Heart right ventricle (tissue), 16 donors: ENCODE results near the gene RAB11FIP2. TPM values are rescaled to one million over a fixed set of nuclear protein-coding genes. Genes with fewer than 3 reads are reported as not detected.

Experiments used
- ATAC-seq, 8 donors: fragments of 200-7000 bp; cut with Tn5 transposase; one replicate each; pipeline ENCODE4 v1.9.1; 2020; ENCODE audit warnings: mild to moderate bottlenecking in 8 of 8, moderate library complexity in 8 of 8, moderate number of reproducible peaks in 1 of 8
- DNase-seq, 2 donors: peaks; one replicate each; pipeline ENCODE4 v3.0.0-alpha.2; 2020
- H3K27ac ChIP-seq, 10 donors: fragments of 200-600 bp; sonication (generic) in 2 of 10; one replicate each; pipeline versions ENCODE4 v1.5.0 to v1.8.0; 2020 to 2022; ENCODE audit warnings: mild to moderate bottlenecking in 3 of 10
- H3K27me3 ChIP-seq, 7 donors: fragments of 200-600 bp; one replicate each; pipeline ENCODE4 v1.8.0; 2021 to 2022; ENCODE audit warnings: mild to moderate bottlenecking in 2 of 7
- H3K36me3 ChIP-seq, 9 donors: fragments of 200-600 bp; sonication (generic) in 1 of 9; one replicate each; pipeline versions ENCODE4 v1.5.0 to v1.8.0; 2020 to 2022; ENCODE audit warnings: mild to moderate bottlenecking in 2 of 9
- H3K4me1 ChIP-seq, 9 donors: fragments of 200-600 bp; sonication (generic) in 1 of 9; one replicate each; pipeline versions ENCODE4 v1.5.0 to v1.8.0; 2020 to 2022; ENCODE audit warnings: mild to moderate bottlenecking in 4 of 9
- H3K4me3 ChIP-seq, 10 donors: fragments of 200-600 bp; sonication (generic) in 2 of 10; one replicate each; pipeline versions ENCODE4 v1.5.0 to v1.8.0; 2020 to 2022; ENCODE audit warnings: mild to moderate bottlenecking in 7 of 10, moderate library complexity in 2 of 10
- H3K9me3 ChIP-seq, 11 donors: fragments of 200-600 bp in 10 of 11; sonication (generic) in 2 of 11; one replicate each; pipeline versions ENCODE4 v1.5.0 to v1.8.0; 2013 to 2022; ENCODE audit warnings: mild to moderate bottlenecking in 2 of 11, control low read depth in 1 of 11, moderate library complexity in 1 of 11
- CTCF ChIP-seq, 9 donors: fragments of 200-600 bp; sonication (generic) in 2 of 9; IDR thresholded peaks; one replicate each; pipeline versions ENCODE4 v1.5.0 to v1.8.0; 2021 to 2022; ENCODE audit warnings: antibody characterized with exemption in 9 of 9, mild to moderate bottlenecking in 5 of 9, moderate library complexity in 1 of 9
- WGBS, 2 donors: extraction: QIAGEN DNeasy Blood & Tissue Kit; methylation state at CpG; one replicate each; pipeline ENCODE4 v1.1.7; 2013; ENCODE audit warnings: inconsistent platforms in 1 of 2; 5-methylcytosine and 5-hydroxymethylcytosine counted together
- intact Hi-C, 10 donors: fragments of 100-400 bp; cut with DNase I; formaldehyde crosslinking; loops; one replicate each; pipeline versions ENCODE4 v1.11.1 to v1.14.2; 2022
- polyA plus RNA-seq, 2 donors: library from polyadenylated mRNA; stranded (reverse); fragments of 200-250 nt; gene quantifications; one replicate each; pipeline ENCODE4 v1.2.3, GENCODE V29; 2013
- total RNA-seq, 10 donors: library from RNA; stranded (reverse); fragmentation: NEBNext Ultra II Directional in 3 of 10; extraction: Animal tissue kit (Norgen Biotek cat#: 25700) in 3 of 10; gene quantifications; one replicate each; pipeline versions ENCODE4 v1.2.1 to v1.2.4, GENCODE V29; 2021 to 2023
- donor health status: Arrhythmogenic right ventricular cardiomyopathy.
- donor health status: ischemic (EF 13 %, LVEDD 7.1; RV severe dilation, severe dysfunction).
- donor health status: healthy with polysubstance abuse.
- donor health status: DM: no; HTN: yes; CAD: no.
- donor health status: DM: no; HTN: no; CAD: no.
- donor health status: ischemic (EF 25% LVEDD 6.9; RV normal size, moderate dysfunction).
- donor health status: ischemic (EF 25% LVEDD 5.7; RV mildly dilated, moderate dysfunction).
- donor health status: healthy.
- donor health status: DM: yes; HTN: yes; CAD: no.
- donor health status: Ischemic cardiomyopathy.
- donor health status: ischemic (EF 35%, LVEDD 5.7; RV mildly dilated, moderate dysfunction).
- donor health status: nonischemic (EF 11% LVEDD 7.7; RV severe dilation, severe dysfunction).
- donor health status: DM: yes; HTN: yes; CAD: no.
- donor health status: PGD.
- donor health status: ischemic (EF 29% LVEDD 5.4; RV normal size, mild dysfunction).
- donor health status: nonischemic (EF 23%, LVEDD 6.1; RV moderate dilation, normal function).

RAB11FIP2 gene
- total and polyA plus RNA-seq, 12 donors = 2.6 to 17.2 (median 13.6) TPM

- no peak for TF ChIP-seq CTCF (IDR thresholded peaks at IDR 0.05)
- no peak for ATAC-seq
- no peak overlapping the region for H3K27ac ChIP-seq
- intact Hi-C loops = loop anchor here in 2 of 10 donors (10.0 kb wide), 2 partner anchors 272 to 292 kb away; no protein-coding TSS in a partner anchor
- H3K4me1 ChIP-seq = peaks cover 0 to 72% (median 63%) of the 10 kb centered on the region in 9 donors
- no peaks in the 10 kb centered on the region for H3K27me3 ChIP-seq
- peaks cover 0 to 13% (median 0%) of the 10 kb centered on the region in 9 donors for H3K36me3 ChIP-seq
- WGBS, 2 donors = 51 to 59% methylated on average over 2 of the region's 2 CpGs
- DNase-seq = no peak
- no peaks in the 10 kb centered on the region for H3K9me3 ChIP-seq
- no peak overlapping the region for H3K4me3 ChIP-seq
These were observed 3.9 kb downstream of the RAB11FIP2 start for GRCh38 chr10:118042827-118043242.

GRCh38 chr10:118042336-118042735 lies 4.4 kb downstream of the RAB11FIP2 start:
- Histone ChIP-seq H3K27me3 (no peaks in the 10 kb centered on the region), H3K27ac (no peak overlapping the region), H3K9me3 (no peaks in the 10 kb centered on the region), H3K4me1 (peaks cover 0 to 71% (median 63%) of the 10 kb centered on the region in 9 donors), H3K36me3 (peaks cover 0 to 15% (median 0%) of the 10 kb centered on the region in 9 donors), H3K4me3 (no peak overlapping the region)
- intact Hi-C loops = loop anchor here in 2 of 10 donors (10.0 kb wide), 2 partner anchors 272 to 292 kb away; no protein-coding TSS in a partner anchor
- ATAC-seq (no peak), DNase-seq (no peak)
- TF ChIP-seq CTCF (IDR thresholded peaks at IDR 0.05) = no peak

- H3K4me1 ChIP-seq = peaks cover 0 to 75% (median 64%) of the 10 kb centered on the region in 9 donors
- ATAC-seq (no peak), DNase-seq (no peak)
- WGBS, 2 donors = 40 to 49% methylated on average over 2 of the region's 2 CpGs
- no peak overlapping the region for H3K4me3 ChIP-seq
- H3K36me3 ChIP-seq = peaks cover 0 to 20% (median 0%) of the 10 kb centered on the region in 9 donors
- H3K27me3 ChIP-seq = no peaks in the 10 kb centered on the region
- no peak for TF ChIP-seq CTCF (IDR thresholded peaks at IDR 0.05)
- intact Hi-C loops = loop anchor here in 2 of 10 donors (10.0 kb wide), 2 partner anchors 273 to 293 kb away; no protein-coding TSS in a partner anchor
- no peaks in the 10 kb centered on the region for H3K9me3 ChIP-seq
- H3K27ac ChIP-seq = no peak overlapping the region
These were observed 5.4 kb downstream of the RAB11FIP2 start for GRCh38 chr10:118041316-118041715.

GRCh38 chr10:118036281-118036875 lies 10.4 kb downstream of the RAB11FIP2 start:
- H3K27ac ChIP-seq = peak overlapping the region in 1 of 10 donors; percentile 58
- no peaks in the 10 kb centered on the region for H3K27me3 ChIP-seq
- H3K4me3 ChIP-seq = no peak overlapping the region
- no peak for TF ChIP-seq CTCF (IDR thresholded peaks at IDR 0.05)
- peaks cover 0 to 41% (median 0%) of the 10 kb centered on the region in 9 donors for H3K36me3 ChIP-seq
- no peaks in the 10 kb centered on the region for H3K9me3 ChIP-seq
- intact Hi-C loops = loop anchor here in 1 of 10 donors (5.0 kb wide), 1 partner anchor 311 kb away; no protein-coding TSS in a partner anchor
- WGBS, 2 donors = 35 to 58% methylated on average over 4 of the region's 4 CpGs
- no peak for ATAC-seq
- H3K4me1 ChIP-seq = peaks cover 0 to 53% (median 36%) of the 10 kb centered on the region in 9 donors
- DNase-seq = no peak
